IPS DF 6.9 (cell line): Measurements from ENCODE around the gene DMD.

Experiments
- DNase-seq: peaks from one replicate; pipeline ENCODE4 v3.0.0-alpha.2; 2013; ENCODE audit warnings: low read depth, low spot score
- H3K27ac ChIP-seq: one replicate; pipeline ENCODE4 v1.5.1; 2013; ENCODE audit warnings: low read length, control low read depth
- H3K27me3 ChIP-seq: 2 replicates; pipeline ENCODE4 v1.6.1; 2013; ENCODE audit warnings: mild to moderate bottlenecking, low read length; ENCODE audit not compliant: control insufficient read depth, insufficient read depth
- H3K36me3 ChIP-seq: 2 replicates; pipeline ENCODE4 v1.6.1; 2013; ENCODE audit warnings: low read length; ENCODE audit not compliant: control insufficient read depth, insufficient read depth
- H3K4me1 ChIP-seq: 2 replicates; pipeline ENCODE4 v1.6.1; 2013; ENCODE audit warnings: low read length; ENCODE audit not compliant: control insufficient read depth, insufficient read depth
- H3K4me3 ChIP-seq: 2 replicates; pipeline ENCODE4 v1.5.1; 2013; ENCODE audit warnings: mild to moderate bottlenecking, low read length
- H3K9me3 ChIP-seq: 2 replicates; pipeline ENCODE4 v1.6.1; 2013; ENCODE audit warnings: low read length, inconsistent platforms; ENCODE audit not compliant: control insufficient read depth, insufficient read depth
- WGBS: extraction: QIAGEN DNeasy Blood & Tissue Kit; methylation state at CpG from one replicate; pipeline ENCODE4 v1.1.7; 2013; ENCODE audit warnings: mixed read lengths, missing lambda C conversion rate; ENCODE audit not compliant: insufficient read length, insufficient coverage; 5-methylcytosine and 5-hydroxymethylcytosine counted together

The DMD gene

GRCh38 chrX:31225819-31226218 is 1985.5 kb downstream of the DMD start:
- no CpG with 5 or more reads among the region's 2 CpGs for WGBS
- Histone ChIP-seq H3K27ac (no peak overlapping the region), H3K36me3 (no peaks in the 10 kb centered on the region), H3K4me1 (no peaks in the 10 kb centered on the region), H3K9me3 (no peaks in the 10 kb centered on the region), H3K4me3 (no peak overlapping the region), H3K27me3 (no peaks in the 10 kb centered on the region)
- DNase-seq = no peak

GRCh38 chrX:31224381-31225012 is 1986.9 kb downstream of the DMD start:
- no peak for DNase-seq
- no CpG with 5 or more reads among the region's 5 CpGs for WGBS
- no peak overlapping the region for H3K4me3 ChIP-seq
- H3K36me3 ChIP-seq = no peaks in the 10 kb centered on the region
- no peak overlapping the region for H3K27ac ChIP-seq
- no peaks in the 10 kb centered on the region for H3K27me3 ChIP-seq
- no peaks in the 10 kb centered on the region for H3K4me1 ChIP-seq
- H3K9me3 ChIP-seq = no peaks in the 10 kb centered on the region

DNA sequence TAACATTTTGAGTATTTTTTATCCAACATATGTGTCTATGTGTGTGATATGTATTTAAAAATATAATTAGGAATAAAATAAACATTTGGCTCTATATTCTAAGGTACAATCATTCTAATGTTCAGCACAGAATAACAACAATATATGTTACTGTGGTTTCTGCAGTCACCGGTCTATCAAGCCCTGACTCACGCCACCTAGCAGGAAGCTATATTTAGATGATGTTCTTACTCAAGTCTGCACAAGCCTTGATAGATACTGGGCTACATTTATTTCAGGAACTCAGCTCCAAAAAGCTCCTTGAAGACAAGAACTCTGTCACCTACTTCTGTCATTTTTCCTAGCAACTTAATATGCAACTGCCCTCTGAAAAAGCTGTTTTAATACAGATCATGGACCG is 1987.5 kb downstream of the DMD start:
- no CpG with 5 or more reads among the region's 3 CpGs for WGBS
- H3K27ac ChIP-seq = no peak overlapping the region
- H3K27me3 ChIP-seq = no peaks in the 10 kb centered on the region
- no peaks in the 10 kb centered on the region for H3K36me3 ChIP-seq
- no peak for DNase-seq
- no peaks in the 10 kb centered on the region for H3K4me1 ChIP-seq
- H3K9me3 ChIP-seq = no peaks in the 10 kb centered on the region
- no peak overlapping the region for H3K4me3 ChIP-seq

DNA sequence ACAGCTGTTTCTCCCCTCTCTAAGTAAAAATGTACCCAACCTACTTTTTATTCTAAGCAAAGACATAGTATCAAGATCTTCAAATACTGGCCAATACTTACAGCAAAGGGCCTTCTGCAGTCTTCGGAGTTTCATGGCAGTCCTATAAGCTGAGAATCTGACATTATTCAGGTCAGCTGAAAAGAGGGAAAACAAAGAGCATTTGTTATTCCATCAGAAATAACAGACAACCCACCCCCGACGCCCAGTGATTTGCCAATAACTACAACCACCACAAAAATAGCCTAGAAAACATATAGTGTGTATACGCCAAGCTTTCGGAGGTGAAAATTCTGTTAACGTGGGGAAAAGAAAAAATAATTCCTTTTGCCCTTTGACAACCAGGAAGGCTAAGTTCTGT is 1988.4 kb downstream of the DMD start:
- Histone ChIP-seq H3K36me3 (no peaks in the 10 kb centered on the region), H3K27ac (no peak overlapping the region), H3K27me3 (no peaks in the 10 kb centered on the region), H3K4me3 (no peak overlapping the region), H3K4me1 (no peaks in the 10 kb centered on the region), H3K9me3 (no peaks in the 10 kb centered on the region)
- WGBS = no CpG with 5 or more reads among the region's 6 CpGs
- DNase-seq = no peak

DNA sequence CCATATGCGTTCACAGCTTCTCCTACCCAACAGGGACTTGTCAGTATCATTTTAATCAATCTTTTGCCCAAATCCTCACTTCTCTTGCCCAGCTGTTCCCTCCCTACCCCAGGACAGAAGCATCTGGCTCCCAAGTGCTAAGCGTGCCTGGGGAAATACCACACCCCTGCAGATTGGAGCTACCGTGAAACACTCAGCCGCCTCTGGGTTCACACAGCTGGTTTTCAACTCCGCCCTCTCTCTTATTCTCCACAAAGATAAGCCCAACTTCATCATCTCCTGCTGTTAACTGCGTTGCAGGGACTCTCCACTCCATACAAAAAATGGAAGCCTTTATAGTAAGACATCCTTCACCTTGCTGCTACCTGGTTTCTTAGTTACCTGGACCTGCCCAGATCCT is 1992.2 kb downstream of the DMD start:
- no peak for DNase-seq
- no CpG with 5 or more reads among the region's 6 CpGs for WGBS

DNA sequence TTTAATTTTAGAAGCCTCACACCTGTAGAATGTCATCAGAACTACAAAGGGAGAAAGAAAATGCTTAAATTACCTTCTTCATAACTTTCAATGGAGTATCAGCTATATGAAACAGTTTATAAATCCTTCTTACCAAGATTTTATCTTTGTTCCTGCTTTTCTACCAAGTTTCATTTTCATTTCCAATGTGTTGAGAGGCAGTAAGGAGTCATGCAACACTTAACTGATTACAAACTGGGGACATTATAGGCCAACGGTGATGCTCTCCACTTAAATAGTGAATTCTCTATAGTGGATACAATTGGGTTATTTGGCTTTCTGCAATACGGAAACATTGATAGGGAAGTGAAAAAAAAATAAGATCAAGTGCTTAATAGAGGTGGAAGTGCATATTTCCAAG is 1994.3 kb downstream of the DMD start:
- Histone ChIP-seq H3K27ac (no peak overlapping the region), H3K36me3 (no peaks in the 10 kb centered on the region), H3K4me3 (no peak overlapping the region), H3K9me3 (no peaks in the 10 kb centered on the region), H3K27me3 (no peaks in the 10 kb centered on the region), H3K4me1 (no peaks in the 10 kb centered on the region)
- no CpG with 5 or more reads among the region's 2 CpGs for WGBS
- no peak for DNase-seq

More for the DNA sequence above, 1992.2 kb downstream of the DMD start:
- no peaks in the 10 kb centered on the region for H3K4me1 ChIP-seq
- no peaks in the 10 kb centered on the region for H3K36me3 ChIP-seq
- H3K9me3 ChIP-seq = no peaks in the 10 kb centered on the region
- H3K27me3 ChIP-seq = no peaks in the 10 kb centered on the region
- no peak overlapping the region for H3K27ac ChIP-seq
- no peak overlapping the region for H3K4me3 ChIP-seq

DNA sequence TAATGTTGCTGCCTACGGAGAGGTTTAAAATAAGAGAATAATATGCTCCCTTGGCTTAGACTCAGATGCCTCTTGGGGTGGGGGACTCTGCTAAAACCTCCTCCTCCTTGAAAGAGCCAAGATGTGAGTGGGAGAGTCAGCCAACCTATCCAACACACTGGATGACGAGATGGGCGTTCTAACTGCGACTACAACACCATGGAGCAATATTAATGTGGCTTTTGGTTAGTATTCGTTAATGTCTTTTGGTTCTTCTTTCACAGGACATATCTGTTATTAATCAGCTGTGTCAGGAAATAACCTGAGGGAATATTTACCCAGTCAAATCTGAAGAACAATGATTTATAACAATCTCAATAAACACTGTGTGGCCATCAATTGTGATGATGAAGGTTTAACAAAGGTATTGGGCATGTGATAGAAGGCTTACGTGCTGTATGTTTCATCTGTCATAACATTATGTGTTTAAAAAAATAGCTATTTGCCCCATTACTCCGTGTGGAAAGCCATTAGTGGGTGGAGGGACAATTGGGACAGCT is 1996.0 kb downstream of the DMD start:
- DNase-seq = no peak
- Histone ChIP-seq H3K27me3 (no peaks in the 10 kb centered on the region), H3K27ac (no peak overlapping the region), H3K4me1 (no peaks in the 10 kb centered on the region), H3K9me3 (no peaks in the 10 kb centered on the region), H3K36me3 (no peaks in the 10 kb centered on the region), H3K4me3 (no peak overlapping the region)
- no CpG with 5 or more reads among the region's 7 CpGs for WGBS

GRCh38 chrX:31213941-31214340 is 1997.4 kb downstream of the DMD start:
- DNase-seq = no peak
- H3K4me3 ChIP-seq = no peak overlapping the region
- no peaks in the 10 kb centered on the region for H3K4me1 ChIP-seq
- H3K9me3 ChIP-seq = no peaks in the 10 kb centered on the region
- no peak overlapping the region for H3K27ac ChIP-seq
- H3K27me3 ChIP-seq = no peaks in the 10 kb centered on the region
- no peaks in the 10 kb centered on the region for H3K36me3 ChIP-seq

GRCh38 chrX:31212856-31213748 is 1998.2 kb downstream of the DMD start:
- DNase-seq = no peak
- H3K27me3 ChIP-seq = no peaks in the 10 kb centered on the region
- no peaks in the 10 kb centered on the region for H3K36me3 ChIP-seq
- H3K9me3 ChIP-seq = no peaks in the 10 kb centered on the region
- H3K4me3 ChIP-seq = no peak overlapping the region
- no peaks in the 10 kb centered on the region for H3K4me1 ChIP-seq
- H3K27ac ChIP-seq = no peak overlapping the region
- WGBS = no CpG with 5 or more reads among the region's 6 CpGs

- Histone ChIP-seq H3K4me3 (no peak overlapping the region), H3K27ac (no peak overlapping the region), H3K36me3 (no peaks in the 10 kb centered on the region), H3K27me3 (no peaks in the 10 kb centered on the region), H3K4me1 (no peaks in the 10 kb centered on the region), H3K9me3 (no peaks in the 10 kb centered on the region)
- DNase-seq = no peak
- no CpG with 5 or more reads among the region's 10 CpGs for WGBS
Observed at GRCh38 chrX:31209005-31209628, 2002.2 kb downstream of the DMD start.
